Fibroblast of gingiva (primary cell): ENCODE results near the gene TXNDC17.
"Not testable (repeated sequence)": the region's sequence is repeated elsewhere in the genome, so short reads cannot be mapped to it uniquely, and the experiment has no call there.

Experiments
- DNase-seq: peaks from one replicate; pipeline ENCODE4 v3.0.0-alpha.2; 2011; ENCODE audit warnings: low read depth

The TXNDC17 gene

DNA sequence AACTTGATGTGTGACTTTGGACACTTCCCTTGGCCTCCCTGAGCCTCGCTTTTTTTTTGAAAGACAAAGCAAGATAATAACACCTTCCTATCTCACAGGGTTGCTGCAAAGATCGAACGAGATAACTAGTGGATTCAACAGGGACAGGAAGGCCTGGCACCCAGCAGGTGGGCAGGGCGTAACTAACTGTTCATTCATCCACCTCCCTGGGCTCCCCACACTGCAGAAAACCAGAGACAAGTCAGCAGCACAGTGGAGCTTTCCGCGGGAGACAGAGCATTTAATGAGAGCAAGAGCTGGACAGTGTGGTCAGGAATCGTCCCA, 43.6 kb downstream of the TXNDC17 start:
- no peak for DNase-seq

DNA sequence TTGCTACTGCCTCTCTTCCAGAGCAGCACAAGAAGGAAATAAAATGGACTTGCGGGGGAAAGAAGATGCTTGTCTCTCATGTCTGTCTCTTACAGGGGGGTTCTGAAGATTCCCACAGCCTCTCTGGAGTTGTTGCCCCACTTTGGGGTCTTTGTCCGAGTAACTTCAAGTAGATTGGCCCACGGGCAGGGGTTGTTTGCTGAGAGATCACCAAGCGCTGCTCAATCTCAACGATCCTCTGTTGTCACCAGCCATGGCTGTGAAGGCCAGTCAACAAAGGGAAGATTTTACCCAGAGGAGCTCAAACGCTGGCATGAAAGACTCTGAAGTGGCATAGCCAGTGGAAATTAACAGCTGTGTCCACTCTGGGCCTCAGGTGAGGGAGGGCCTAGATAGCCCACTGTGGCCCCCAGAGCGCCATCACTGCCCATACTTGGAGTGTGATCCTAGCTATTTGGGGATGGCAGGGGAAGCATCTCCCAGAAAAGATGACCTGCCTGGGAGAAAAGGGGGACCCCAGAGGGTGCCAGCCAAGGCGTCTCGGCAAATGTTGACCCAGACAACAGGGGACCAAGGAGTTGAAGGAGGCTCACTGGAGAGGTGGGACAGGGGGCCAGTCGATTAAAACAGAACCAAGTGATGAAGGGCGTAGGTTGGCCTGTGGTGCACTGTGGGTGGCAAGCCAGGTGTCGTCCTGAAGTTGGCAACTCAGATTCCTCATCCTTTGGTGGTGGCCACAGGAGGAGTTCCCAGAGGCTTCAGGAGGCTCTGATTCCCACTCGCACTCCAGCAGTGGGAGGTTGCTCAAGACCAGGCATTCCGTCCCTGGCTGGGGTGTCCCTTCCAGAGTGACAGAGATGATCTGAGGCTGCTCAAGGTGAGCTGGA, 44.3 kb downstream of the TXNDC17 start:
- no peak for DNase-seq

DNA sequence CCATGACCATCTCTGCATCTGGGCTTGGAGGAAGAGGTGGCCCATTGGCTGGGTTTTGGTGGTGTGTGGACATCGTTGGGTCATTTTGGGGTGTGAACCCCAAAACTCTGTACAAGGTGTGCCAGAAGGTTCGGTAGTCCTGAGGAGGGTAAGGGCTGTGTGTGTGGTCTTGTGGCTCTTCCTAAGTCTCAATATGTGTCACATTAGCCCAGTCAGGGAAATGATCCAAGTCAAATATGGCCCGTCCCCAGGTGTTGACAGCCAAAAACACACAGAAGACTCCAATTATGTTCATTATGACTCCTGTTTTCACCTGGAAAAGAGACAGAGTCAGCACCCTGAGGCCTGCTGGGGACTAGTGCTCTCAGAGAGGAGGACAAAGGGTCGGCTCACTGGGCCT, 45.2 kb downstream of the TXNDC17 start:
- no peak for DNase-seq

DNA sequence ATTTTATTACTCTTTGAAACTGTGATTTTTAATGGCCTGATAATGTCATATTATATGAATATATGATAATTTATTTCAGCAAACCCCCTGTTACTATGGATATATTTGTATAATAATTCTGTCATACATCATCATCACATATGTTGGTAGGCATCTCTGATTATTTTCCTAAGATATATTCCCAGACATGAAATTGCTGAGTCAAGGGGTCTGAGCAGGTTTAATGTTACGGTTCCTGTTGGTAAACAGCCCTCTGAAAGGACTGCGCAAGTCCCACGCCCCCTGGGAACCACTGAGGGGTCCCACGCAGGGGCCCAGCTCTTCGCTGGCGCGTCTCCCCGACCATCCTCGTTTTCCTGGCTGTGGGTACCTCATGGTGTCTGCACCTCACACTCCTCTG, 48.1 kb downstream of the TXNDC17 start:
- DNase-seq = no peak

DNA sequence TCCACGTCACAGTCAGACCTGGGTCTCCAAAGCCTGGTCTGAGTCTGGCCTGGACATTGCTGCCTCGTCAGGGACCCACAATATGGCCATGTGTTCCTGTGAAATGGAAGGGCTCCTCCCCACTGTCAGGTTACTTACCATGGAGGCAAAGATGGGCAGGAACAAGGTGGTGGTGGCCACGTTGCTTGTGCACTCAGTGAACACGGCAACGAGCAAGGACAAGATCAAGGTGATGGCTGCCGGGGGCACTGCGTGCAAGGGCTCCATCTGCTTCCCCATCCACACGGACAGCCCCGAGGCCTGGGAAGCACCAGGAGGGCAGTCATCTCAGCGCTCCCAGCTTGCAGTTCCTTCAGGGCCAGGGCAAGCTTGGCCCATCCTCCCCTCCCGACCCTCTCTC, 49.8 kb downstream of the TXNDC17 start:
- no peak for DNase-seq

DNA sequence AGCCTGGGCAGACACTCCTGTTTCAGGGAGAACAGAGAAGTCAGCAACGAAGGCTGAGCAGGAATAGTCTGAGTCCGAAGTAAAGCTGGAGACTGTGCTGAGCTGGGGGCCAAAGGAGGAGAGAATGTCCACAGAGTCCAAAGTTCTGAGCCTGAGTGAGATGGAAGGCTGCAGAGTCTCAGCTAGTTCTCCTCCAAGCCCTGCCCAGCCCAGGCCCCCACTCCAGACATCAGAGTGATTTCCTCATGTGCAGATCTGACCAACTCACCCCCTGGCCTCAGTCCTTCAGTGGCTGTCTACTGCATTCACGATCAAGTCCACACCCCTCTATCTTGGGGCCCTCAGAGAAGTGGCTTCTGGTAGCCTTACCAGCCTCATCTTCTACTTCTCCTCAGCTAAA, 50.7 kb downstream of the TXNDC17 start:
- DNase-seq = no peak

DNA sequence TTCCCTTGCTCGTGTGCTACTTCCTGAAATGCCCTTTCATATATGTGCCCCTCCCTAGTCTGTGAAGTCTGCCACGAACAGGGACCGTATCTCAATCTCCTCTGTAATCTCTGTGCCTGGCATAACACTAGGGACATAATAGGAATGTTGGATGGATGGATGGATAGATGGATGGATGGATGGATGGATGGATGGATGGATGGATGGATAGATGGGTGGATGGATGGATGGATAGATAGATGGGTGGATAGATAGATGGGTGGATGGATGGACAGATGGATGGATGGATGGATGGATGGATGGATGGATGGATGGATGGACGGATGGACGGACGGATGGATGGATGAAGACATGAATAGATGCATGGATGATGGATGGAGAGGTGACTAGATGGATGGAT, 51.1 kb downstream of the TXNDC17 start:
- DNase-seq = not testable (repeated sequence)
